Stimulated activated CD8-positive, alpha-beta memory T cell treated with anti-CD3 and anti-CD28 coated beads, Interleukin-7, amount 100 ng/mL, for 4 hours (primary cell): ENCODE results near the gene CEMIP.
"Not testable (repeated sequence)": the region's sequence is repeated elsewhere in the genome, so short reads cannot be mapped to it uniquely, and the experiment has no call there.

Experiments used
- DNase-seq, 2 donors: peaks; one replicate each; pipeline ENCODE4 v3.0.0-alpha.2; 2020; ENCODE audit warnings: low read depth in 2 of 2

CEMIP gene

GRCh38 chr15:80761754-80762153 is 17.4 kb upstream of the CEMIP start:
- no peak for DNase-seq

- DNase-seq, result not testable (repeated sequence)
These were observed 15.9 kb upstream of the CEMIP start for GRCh38 chr15:80763235-80763634.

- no peak for DNase-seq
These were observed 14.6 kb upstream of the CEMIP start for GRCh38 chr15:80764535-80764934.

- no peak for DNase-seq
These were observed 12.9 kb upstream of the CEMIP start for GRCh38 chr15:80766275-80766674.

- no peak for DNase-seq
These were observed 11.0 kb upstream of the CEMIP start for GRCh38 chr15:80768158-80768557.

GRCh38 chr15:80769153-80769828 is 9.9 kb upstream of the CEMIP start:
- DNase-seq, result no peak

GRCh38 chr15:80769829-80770705 is 9.1 kb upstream of the CEMIP start:
- DNase-seq, result no peak

GRCh38 chr15:80773122-80773551 is 6.0 kb upstream of the CEMIP start:
- no peak for DNase-seq

GRCh38 chr15:80773792-80774352 is 5.3 kb upstream of the CEMIP start:
- DNase-seq, result no peak

- DNase-seq, result no peak
These were observed 4.7 kb upstream of the CEMIP start for GRCh38 chr15:80774486-80774885.

- no peak for DNase-seq
These were observed 3.8 kb upstream of the CEMIP start for GRCh38 chr15:80775338-80775737.

- peak; percentile 15 to 41 for DNase-seq
These were observed 2.6 kb upstream of the CEMIP start for GRCh38 chr15:80776420-80777045.

- DNase-seq, result no peak
These were observed 2.0 kb upstream of the CEMIP start for GRCh38 chr15:80777137-80777536.

- no peak for DNase-seq
These were observed 1.1 kb upstream of the CEMIP start for GRCh38 chr15:80777826-80778620.

GRCh38 chr15:80778621-80778963 is 578 bp upstream of the CEMIP start:
- no peak for DNase-seq

- DNase-seq, result no peak
These were observed 667 bp downstream of the CEMIP start for GRCh38 chr15:80779658-80780415.

- no peak for DNase-seq
These were observed 1.4 kb downstream of the CEMIP start for GRCh38 chr15:80780416-80781221.

GRCh38 chr15:80783260-80783659 is 4.1 kb downstream of the CEMIP start:
- DNase-seq, result no peak

GRCh38 chr15:80785335-80785734 is 6.2 kb downstream of the CEMIP start:
- DNase-seq, result no peak

- DNase-seq, result no peak
These were observed 6.7 kb downstream of the CEMIP start for GRCh38 chr15:80785811-80786354.
